CD4-positive, alpha-beta T cell treated with Interleukin-4 for 4 hours (primary cell): ENCODE data around the gene LRMDA.
"Not testable (repeated sequence)": the region's sequence is repeated elsewhere in the genome, so short reads cannot be mapped to it uniquely, and the experiment has no call there.

Experiments used
- DNase-seq: peaks from one replicate; pipeline ENCODE4 v3.0.0-alpha.2; 2020

Gene LRMDA

DNA sequence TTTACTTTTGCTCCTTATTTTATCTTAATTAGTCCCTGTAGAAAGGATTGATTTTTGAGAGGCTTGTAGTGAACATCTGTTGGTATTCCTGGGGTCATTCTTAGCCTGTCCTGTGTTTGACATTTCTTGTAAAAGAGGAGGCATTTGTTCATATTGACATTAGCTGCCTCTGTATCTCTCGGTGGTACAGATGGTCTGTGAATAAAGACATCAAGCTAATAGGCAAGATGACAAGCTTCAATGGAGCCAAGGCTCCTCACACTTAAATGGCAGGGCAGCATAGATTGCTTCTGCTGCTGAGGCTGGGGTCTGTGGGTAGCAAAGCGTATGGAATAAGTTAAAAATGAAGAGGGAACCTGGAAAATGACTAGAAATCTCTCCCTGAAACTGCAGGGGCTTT lies 687.6 kb downstream of the LRMDA start:
- DNase-seq: no peak

DNA sequence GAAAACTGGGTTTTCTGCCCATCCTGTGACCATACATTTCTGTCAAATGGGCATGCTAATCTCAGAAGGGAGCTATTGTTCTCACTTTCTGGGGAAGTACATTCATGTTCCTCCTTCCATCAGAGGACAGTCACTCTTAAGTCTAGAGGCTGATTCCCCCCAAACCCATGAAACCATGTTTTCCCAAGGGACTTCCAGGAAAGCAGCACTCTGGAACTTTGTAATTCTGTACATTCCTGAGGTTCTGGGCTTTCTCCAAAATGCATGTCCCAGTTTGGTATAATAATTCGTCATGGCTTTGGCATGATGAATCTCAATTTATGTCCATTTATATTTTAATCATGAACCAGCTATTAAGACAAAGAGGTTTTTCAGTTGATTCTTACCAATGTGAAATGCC lies 688.1 kb downstream of the LRMDA start:
- DNase-seq: no peak

DNA sequence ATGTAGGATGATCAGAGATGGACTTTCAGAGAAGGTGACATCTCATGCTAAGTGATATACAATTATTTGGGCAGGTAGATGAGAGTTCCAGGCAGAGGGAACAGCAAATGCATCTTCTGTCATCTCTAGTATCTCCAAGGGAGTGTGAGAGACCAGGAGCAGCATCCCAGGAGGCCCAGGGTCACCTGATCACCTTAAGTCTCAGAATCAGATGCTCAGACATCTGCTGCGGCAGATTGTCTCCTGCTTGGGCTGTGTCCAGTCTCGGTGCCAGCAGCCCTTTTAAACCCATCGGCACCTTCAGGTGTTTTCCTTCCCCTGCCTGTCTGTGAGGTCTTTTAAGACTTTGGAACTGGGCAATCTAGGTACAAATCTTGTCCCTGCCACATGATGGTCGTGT lies 690.6 kb downstream of the LRMDA start:
- no peak for DNase-seq

DNA sequence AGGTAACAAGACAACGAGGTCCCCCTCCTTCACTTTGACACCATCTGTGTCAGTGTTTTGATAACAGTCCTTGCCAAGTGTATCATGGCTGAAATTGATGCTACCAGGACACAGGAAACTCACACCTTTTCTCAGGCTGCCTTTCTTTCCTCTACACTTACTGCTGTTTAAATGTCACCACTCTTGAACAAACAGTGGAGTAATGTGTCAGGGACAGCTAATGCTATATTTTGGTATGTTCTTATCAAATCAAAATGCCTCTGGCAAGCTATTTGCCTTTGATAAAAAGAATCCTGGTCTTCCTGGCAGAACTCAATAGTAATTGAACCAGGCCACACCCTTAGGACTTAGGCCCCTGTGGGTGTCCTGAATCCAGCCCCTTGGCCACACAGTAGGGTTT lies 692.9 kb downstream of the LRMDA start:
- no peak for DNase-seq

DNA sequence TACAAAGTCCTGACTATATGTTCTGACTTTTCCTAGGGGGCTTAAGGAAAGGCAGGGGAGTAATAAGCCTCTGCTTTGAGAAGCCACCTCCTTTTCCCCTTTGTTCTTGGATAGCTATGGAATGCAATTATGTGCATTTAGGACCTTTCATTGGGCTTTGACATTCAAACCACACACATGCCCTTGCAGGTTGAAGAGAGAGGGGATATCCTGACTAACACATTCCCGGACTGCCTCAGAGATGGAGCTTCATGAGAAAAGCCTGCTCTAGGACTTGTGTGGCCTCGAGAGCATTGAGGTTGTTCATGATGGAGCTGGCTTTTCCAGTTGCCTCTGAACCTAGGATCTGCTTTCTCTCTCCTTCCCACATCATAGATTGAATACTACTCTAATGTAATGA lies 694.5 kb downstream of the LRMDA start:
- DNase-seq: no peak

DNA sequence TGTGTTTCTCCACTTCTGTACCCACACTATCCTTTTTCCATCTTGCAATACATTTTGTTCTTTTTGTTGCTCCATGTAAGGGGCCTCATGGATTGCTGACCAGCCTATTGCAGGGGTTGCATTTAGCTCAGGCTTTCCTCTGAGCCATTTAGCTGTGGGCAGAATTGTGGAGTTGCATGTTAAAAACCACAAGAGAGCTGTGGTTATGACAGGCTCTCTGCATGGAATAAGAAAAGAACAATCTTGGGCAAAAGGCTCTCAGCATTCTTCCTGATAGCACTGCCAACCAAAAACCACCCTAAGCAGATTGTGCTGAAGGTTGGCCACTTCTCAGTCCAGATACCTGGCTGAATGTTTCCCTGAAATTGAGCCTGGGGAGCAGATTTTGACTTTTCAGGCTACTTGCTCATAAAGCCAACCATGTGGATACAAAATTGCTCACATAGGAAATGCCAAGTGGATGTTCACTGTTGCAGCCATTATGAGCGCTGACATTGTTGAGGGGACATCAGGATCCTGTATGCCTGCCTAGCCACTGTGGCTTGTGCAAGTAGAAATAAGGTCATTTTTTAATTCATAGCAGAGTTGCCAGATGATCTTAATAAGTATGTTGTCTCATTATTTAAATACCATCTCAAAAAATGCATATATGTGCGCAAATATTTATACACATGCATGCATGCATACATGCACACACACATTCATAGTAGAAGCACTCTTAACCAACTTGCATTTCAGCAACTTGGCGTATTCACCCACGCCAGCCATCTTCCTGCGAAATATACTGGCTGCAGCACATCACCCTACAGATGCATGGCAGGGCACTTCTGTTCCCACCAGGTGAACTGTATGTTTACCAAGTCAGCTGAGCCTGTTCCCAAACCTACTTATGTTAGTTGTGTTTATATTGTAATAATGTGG lies 695.4 kb downstream of the LRMDA start:
- DNase-seq: no peak

DNA sequence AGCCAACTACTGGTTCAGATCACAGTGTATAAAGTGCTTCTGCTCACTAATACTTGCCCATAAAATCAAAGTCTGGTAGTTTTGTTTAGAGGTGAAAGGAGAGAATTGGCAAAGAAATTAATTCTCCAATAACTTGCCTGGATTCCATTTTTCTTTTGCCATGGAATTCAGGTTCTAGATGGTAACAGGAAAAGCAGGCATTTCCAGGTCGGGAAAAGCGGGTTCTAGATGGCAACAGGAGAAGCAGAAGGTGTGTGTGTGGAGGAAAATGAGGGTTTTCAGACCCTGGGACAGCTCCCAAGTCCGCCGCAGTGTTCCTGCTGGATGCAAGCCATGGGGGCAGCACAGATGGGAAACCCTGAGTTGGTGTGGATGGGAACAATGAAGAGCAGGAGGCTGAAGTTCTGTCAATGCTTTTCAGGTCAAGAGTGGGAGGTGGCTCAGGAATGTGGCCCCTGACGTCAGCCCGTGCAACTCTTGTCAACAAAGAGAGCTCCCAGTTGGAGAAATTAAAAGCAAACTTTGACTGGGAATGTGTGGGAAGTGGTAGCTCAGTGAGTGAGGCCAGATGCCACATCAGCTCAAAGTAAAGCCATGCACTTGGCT lies 696.7 kb downstream of the LRMDA start:
- DNase-seq: no peak

DNA sequence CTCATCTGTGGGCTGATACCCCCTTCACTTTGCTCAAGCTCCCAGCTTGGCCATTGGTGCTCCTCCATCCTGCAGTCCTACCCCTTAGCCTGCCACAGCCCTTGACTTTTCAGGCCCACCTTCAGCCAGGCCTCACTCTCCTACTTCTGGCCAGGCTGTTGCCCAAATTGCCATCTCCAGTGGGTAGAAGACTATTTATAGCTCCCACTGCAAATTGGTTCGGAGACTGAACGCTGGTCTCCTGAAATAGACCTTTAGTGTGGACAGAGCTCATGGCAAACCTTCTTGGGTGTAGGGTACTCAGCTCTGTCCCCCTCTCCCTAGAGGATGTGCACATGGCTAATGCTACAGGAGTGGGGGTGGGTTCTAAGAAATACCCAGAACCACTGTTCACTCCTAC lies 697.8 kb downstream of the LRMDA start:
- no peak for DNase-seq

DNA sequence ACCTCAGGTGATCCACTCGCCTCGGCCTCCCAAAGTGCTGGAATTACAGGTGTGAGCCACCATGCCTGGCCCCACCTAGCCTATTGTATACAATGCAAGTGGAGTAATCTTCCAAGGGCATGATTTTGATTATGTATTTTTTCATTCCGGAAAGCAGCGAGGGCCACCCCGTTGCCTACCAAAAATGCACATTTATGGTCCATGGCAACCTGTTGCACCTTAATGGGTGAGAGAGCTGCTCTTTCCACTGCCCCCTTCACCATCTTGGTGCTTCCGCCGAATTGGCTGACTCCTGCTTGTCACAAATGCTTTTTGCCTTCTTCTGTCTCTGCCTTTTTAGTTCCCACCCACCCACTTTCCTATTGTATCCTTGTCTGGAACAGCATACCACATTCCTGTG lies 699.5 kb downstream of the LRMDA start:
- no peak for DNase-seq

DNA sequence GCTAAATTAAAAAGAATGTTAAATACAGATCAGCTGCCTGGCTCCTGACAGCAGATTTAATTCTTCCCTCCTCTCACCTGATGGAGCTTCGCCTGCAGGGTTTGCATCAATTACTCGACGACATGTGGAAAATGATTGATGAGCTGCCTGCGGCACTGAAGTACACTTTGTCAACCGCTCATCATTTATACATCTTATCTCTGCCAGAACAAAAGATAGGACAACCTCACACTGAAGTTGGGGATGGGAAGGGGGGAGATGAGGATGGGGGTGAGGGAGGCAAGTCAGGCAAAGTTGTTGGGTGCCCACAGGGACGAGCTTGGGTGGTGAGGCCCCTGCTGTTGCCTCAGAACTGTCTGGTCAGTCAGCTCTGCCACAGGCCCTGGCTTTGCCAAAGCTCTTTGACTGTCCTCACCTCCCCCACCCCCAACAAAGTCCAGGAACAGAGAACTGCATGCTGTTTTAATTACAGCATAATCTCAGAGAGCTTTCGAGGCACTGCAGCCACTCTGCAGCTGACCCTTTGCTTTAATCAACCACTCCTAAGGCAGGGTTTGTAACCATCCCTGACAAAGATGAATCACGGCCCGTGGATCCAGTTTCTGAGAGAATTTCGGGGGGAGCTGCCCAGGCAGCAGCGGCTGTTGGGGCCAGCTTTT lies 702.3 kb downstream of the LRMDA start:
- no peak for DNase-seq

DNA sequence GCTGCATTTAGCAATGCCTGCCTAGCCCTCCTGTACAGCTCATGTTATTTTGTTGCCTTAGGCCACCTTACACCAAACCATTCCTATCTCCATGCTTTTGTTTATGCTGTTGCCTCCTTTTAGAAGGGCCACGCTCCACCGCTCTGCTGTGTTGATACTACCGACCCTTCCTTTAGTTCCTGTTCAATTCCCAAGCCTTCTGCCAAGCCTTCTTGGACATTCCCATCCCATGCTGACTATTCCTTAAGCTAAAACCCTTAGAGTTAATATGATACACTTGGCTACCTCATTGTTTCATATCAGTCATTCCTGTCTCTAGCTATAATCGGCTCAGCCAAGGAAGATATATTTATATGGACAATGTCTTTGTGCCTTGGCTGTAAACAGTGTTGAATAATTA lies 705.5 kb downstream of the LRMDA start:
- no peak for DNase-seq

DNA sequence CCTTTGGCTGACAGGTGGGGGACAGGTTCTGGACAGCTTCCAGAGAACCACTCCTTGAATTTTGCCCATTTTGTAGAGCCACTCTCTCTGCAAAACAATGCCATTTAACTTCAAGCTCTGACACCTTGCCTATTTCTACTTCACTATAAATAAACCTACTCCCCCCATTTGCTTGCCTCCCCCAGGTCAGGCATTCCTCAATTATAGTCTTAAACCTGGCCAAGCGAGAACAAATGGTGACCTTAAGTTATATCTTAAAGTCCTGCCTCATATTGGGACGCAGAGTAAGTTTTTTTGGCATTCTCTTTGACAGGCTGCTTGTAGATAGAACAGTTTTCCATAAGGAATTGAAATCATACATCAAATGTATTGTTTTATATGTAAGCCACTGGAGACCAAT lies 706.9 kb downstream of the LRMDA start:
- DNase-seq: no peak

DNA sequence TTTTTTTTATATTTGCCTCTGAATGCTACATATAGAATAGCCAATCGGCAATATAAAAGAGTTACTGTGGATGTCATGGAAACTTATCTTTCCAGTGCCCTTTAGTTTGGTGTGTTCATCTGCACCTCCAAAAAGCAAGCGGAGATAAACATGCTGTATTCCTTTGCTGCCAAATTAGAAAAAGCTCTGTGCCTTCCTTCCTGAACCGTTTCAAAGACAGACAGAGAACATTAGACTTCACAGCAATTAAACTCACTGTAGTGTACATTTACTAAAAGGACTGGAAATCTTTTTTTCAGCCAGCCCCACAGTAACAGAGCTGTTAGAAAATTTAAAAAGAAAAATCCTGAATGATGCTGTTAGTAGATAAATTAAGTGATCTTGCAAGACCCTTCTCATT lies 707.5 kb downstream of the LRMDA start:
- no peak for DNase-seq

DNA sequence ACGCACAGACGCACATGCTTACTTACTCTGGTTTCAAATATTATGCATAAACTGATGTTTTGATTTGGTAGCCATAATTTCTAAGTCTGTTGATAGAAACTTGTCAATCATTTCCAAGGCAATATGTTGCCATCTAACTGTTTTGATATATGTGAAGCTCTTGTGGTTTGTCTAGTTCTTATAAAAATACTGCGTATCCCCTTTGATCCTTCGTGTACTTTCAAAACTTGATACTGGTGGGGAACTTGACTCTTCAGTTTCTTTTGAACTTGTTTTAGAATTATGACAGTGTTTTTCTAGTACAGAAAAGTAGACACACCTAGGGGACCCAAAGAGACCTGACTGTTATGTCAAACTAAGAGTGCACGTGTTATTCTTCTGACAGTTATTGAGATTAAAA lies 708.0 kb downstream of the LRMDA start:
- DNase-seq: peak; percentile 3

DNA sequence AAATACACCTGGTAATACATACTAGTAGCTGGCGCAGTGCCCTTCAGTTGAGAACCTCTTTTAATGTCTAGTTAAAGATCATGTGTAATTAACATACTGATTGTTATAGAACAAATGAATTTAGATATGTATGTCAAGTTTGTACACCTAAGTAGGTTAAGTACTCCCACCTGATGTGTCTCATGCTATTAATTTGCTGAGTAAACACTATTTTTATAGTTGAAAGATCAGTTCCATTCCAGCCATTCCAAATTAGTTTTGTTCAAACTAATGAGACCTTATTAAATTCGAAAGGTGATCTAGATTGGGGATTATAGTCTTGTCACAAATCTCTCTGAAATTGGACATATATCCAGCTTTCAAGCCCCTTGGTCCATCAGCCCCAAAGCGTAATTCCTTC lies 710.0 kb downstream of the LRMDA start:
- no peak for DNase-seq

DNA sequence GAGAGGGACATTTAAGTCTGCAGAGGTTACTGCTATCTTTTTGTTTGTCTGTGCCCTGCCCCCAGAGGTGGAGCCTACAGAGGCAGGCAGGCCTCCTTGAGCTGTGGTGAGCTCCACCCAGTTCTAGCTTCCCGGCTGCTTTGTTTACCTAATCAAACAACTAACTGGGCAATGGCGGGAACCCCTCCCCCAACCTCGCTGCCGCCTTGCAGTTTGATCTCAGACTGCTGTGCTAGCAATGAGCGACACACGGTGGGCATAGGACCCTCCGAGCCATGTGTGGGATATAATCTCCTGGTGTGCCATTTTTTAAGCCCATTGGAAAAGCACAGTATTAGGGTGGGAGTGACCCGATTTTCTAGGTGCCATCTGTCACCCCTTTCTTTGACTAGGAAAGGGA lies 716.8 kb downstream of the LRMDA start:
- not testable (repeated sequence) for DNase-seq

DNA sequence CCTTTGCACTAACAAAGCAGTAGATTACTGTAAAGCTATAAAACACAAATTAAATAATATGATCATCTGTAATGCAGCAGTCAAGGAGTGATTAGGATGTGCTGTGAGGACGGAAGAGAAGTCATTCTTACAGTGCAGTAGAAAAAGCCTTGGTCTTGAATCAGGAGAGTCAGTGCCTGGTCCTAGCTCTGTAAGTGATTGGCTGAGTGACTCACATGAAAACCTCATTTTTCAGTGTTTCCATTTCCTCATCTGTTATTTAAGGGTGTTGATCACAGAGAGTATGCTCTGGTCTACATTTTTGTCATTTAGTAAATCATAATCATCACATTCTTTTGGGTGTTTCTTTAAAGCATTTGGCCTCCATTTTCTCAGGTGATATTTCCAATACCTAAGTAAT lies 717.8 kb downstream of the LRMDA start:
- DNase-seq: no peak

DNA sequence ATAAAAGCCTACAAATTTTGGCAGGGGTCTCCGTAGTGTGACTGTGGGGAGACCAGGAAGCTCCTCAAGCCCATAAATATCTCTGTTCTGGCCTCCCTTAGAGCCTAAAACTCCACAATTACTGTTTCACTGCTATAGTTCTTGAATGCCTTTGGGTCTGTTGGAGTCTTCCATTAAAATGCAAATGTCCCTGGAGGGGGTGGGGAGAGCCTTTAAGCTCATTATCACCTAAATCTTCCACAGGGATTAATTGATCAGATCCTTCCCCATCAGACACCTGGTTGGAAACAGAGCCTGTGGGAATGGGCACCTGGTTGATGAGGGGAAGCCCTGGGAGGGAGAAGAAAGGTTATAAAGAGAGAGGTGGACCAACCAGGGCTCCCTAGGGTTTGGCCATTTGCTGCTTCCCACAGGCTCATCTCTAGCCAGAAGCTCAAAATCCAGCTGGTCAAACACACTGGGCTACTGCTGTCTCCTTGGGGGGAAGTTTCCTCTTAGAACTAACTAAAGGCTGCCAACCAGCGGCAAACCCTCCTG lies 718.2 kb downstream of the LRMDA start:
- DNase-seq: no peak

DNA sequence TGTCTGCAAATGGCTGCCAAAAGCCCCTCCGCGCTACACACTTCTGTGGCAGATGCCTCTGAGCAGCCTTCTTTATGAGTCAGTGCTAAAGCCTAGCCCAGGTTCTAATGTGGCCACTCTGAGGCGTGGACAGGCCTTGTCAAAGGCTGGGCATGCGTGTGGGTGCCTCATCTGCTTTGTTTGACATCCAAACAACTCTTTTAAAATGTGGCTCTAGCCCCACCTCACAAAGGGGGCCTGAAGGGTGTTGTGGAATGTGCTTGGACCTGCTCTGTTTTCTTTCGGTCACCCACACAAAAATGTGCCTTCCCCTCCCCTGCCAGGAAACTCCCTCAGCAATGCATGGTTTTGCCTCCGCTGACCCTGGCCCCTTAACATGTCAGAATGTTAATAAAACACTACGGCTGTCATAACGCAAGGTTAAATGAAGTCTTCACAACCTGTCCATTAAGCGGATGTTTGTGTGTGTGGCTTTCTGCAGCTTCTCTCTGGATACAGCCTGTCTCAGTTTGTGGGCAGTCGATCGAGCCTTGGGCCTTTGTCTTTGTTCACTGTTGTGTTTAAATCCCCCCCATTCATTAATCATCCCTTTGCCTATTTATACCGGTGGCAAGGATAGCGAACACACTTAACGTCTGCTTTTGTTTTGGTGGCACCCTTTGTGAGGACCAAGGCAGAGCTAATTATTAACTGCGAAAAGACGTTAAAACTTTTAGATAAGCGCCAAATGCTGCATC lies 718.9 kb downstream of the LRMDA start:
- no peak for DNase-seq

DNA sequence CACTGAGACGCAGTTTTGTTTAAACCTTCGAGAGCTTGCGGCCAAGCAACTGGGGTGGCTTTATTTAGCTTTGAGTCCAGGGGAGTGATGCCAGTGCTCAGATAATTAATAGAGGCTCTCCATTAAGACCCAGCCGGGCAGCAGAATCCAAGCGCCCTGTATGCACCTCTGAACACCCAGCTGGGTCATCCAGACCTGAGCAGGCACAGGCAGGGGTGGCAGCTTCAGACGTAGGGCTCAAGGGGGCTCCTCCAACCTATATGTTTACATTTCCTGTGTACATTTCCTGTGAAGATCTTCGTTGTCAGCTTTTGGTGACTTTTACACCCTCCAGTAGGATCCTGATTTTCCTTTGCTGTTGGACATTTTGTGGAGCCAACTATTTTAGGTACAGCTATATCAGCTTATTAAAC lies 719.5 kb downstream of the LRMDA start:
- no peak for DNase-seq

DNA sequence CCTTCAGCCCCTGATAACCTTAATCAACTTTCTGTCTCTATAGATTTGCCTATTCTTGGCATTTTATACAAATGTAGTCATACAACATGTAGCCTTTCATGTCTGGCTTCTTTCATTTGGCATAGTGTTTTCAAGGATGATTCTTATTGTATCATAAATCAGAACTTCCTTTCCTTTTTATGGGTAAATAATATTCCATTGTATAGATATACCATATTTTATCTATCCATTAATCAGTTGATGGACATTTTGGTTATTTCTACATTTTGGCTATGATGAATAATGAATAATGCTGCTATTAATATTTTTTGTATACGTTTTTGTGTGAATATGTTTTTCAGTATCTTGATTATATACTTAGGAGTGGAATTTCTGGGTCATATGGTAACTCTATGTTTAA lies 720.8 kb downstream of the LRMDA start:
- DNase-seq: no peak

DNA sequence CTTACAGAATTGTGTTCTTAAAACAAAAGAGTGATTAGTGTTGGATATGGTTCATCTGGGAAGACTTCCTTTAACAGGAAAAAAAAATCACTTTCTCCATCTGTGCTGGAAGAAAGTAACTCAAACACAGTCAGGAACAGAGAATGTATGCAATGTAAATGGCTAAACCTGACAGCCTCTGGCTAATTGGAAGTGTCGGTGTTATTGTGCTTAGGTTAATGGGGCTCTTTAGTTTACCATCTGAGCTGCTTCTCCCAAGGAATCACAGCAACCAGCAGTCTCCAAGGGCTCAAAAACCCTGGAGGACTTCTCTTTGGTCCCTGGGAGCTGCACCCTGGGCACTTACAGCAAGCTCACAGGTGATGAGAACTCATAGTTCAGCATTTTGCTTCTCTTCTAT lies 724.5 kb downstream of the LRMDA start:
- DNase-seq: no peak
